ENCODE results near the gene MYBL2.

GRCh38 chr20:43667341-43668132 is 623 bp downstream of the MYBL2 start:
- TF ChIP-seq, protein P1, sequence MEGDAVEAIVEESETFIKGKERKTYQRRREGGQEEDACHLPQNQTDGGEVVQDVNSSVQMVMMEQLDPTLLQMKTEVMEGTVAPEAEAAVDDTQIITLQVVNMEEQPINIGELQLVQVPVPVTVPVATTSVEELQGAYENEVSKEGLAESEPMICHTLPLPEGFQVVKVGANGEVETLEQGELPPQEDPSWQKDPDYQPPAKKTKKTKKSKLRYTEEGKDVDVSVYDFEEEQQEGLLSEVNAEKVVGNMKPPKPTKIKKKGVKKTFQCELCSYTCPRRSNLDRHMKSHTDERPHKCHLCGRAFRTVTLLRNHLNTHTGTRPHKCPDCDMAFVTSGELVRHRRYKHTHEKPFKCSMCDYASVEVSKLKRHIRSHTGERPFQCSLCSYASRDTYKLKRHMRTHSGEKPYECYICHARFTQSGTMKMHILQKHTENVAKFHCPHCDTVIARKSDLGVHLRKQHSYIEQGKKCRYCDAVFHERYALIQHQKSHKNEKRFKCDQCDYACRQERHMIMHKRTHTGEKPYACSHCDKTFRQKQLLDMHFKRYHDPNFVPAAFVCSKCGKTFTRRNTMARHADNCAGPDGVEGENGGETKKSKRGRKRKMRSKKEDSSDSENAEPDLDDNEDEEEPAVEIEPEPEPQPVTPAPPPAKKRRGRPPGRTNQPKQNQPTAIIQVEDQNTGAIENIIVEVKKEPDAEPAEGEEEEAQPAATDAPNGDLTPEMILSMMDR (conservative IDR thresholded peaks at IDR 0.05; ENCODE audit: low read depth, low read length), result no peak
- TF ChIP-seq EZH2 (IDR thresholded peaks at IDR 0.05; ENCODE audit: low read length, unreplicated experiment), result no peak

All from PC-3 (cell line).